B cell (primary cell): Measurements from ENCODE around the gene STAC3. TPM values are rescaled to one million over a fixed set of nuclear protein-coding genes. Genes with fewer than 3 reads are reported as not detected.
A peak's percentile ranks its signal among the peaks of the same experiment; 100 is the strongest.

Experiments used
- ATAC-seq: fragments of 200-7000 bp; cut with Tn5 transposase; one replicate; pipeline ENCODE4 v1.10.0; 2021; ENCODE audit warnings: low read depth, mild to moderate bottlenecking, moderate number of reproducible peaks, moderate library complexity
- CTCF ChIA-PET: fragments of 350-600 bp; sonication (Branson Sonifier 250); formaldehyde crosslinking; loops from one replicate; lab custom pipeline; 2021; ENCODE audit warnings: antibody characterized with exemption, inconsistent platforms; lab: Charles Lee
- POLR2A ChIA-PET: fragments of 350-600 bp; sonication (Branson Sonifier 250); formaldehyde crosslinking; loops from one replicate; lab custom pipeline; 2021; ENCODE audit warnings: antibody characterized with exemption; lab: Charles Lee
- DNase-seq: peaks from one replicate; pipeline ENCODE4 v3.0.0; 2013
- H2AFZ ChIP-seq: 2 replicates; pipeline ENCODE4 v1.6.1; 2012; ENCODE audit warnings: mild to moderate bottlenecking, low read depth, low read length; ENCODE audit not compliant: insufficient read depth, poor library complexity, severe bottlenecking
- H3K27ac ChIP-seq, 2 donors: 1 replicate in 1 of 2; 2 replicates in 1 of 2; pipeline ENCODE4 v1.5.1; 2012 to 2013; ENCODE audit warnings: low read length in 2 of 2, mild to moderate bottlenecking in 2 of 2, moderate library complexity in 1 of 2
- H3K27me3 ChIP-seq, 4 experiments: fragments of 200-600 bp in 1 of 4; sonication (generic) in 1 of 4; replicated peaks in 1 of 4; 1 replicate in 2 of 4; 2 replicates in 2 of 4; pipeline versions ENCODE4 v1.6.1 to v1.7.0; 2013 to 2016; ENCODE audit warnings: low read length in 3 of 4, mild to moderate bottlenecking in 2 of 4, mixed read lengths in 1 of 4, moderate library complexity in 1 of 4; ENCODE audit not compliant: insufficient read depth in 4 of 4, control insufficient read depth in 3 of 4; ENCODE audit errors: control extremely low read depth in 1 of 4
- H3K36me3 ChIP-seq, 2 experiments: replicated peaks in 1 of 2; 1 replicate in 1 of 2; 2 replicates in 1 of 2; pipeline versions ENCODE4 v1.6.1 to v1.7.1; 2013; ENCODE audit warnings: low read length in 1 of 2; ENCODE audit not compliant: insufficient read depth in 2 of 2, control insufficient read depth in 1 of 2; ENCODE audit errors: control extremely low read depth in 1 of 2, extremely low read depth in 1 of 2
- H3K4me1 ChIP-seq, 2 donors: fragments of 200-600 bp in 1 of 2; sonication (generic) in 1 of 2; 1 replicate in 1 of 2; 2 replicates in 1 of 2; pipeline versions ENCODE4 v1.5.1 to v1.6.1; 2013 to 2017; ENCODE audit warnings: low read length in 2 of 2; ENCODE audit not compliant: control insufficient read depth in 2 of 2, insufficient read depth in 2 of 2
- H3K4me2 ChIP-seq: replicated peaks from 2 replicates; pipeline ENCODE3; 2012; ENCODE audit warnings: mild to moderate bottlenecking, low read depth, low read length; ENCODE audit not compliant: poor library complexity, severe bottlenecking
- H3K4me3 ChIP-seq, 5 experiments: fragments of 200-600 bp in 1 of 5; sonication (generic) in 1 of 5; 1 replicate in 3 of 5; 2 replicates in 2 of 5; pipeline versions ENCODE4 v1.5.1 to v1.7.0; 2011 to 2016; ENCODE audit warnings: low read length in 4 of 5, mild to moderate bottlenecking in 4 of 5, low read depth in 2 of 5, control low read depth in 1 of 5, moderate library complexity in 1 of 5; ENCODE audit not compliant: insufficient read depth in 1 of 5; ENCODE audit errors: control extremely low read depth in 1 of 5, extremely low read depth in 1 of 5
- H3K79me2 ChIP-seq: fragments of 200-600 bp; sonication (generic); one replicate; pipeline ENCODE4 v1.6.0; 2016; ENCODE audit warnings: low read length; ENCODE audit not compliant: control insufficient read depth, insufficient read depth
- H3K9ac ChIP-seq: fragments of 200-600 bp; sonication (generic); 2 replicates; pipeline ENCODE4 v1.6.1; 2017; ENCODE audit warnings: mild to moderate bottlenecking, low read length, moderate library complexity
- H3K9me3 ChIP-seq, 3 donors: one replicate each; pipeline versions ENCODE4 v1.6.1 to v1.7.1; 2013; ENCODE audit warnings: low read length in 2 of 3; ENCODE audit not compliant: control insufficient read depth in 2 of 3, insufficient read depth in 1 of 3; ENCODE audit errors: control extremely low read depth in 1 of 3
- H4K20me1 ChIP-seq: 2 replicates; pipeline ENCODE4 v1.6.0; 2012; ENCODE audit warnings: mild to moderate bottlenecking, low read length; ENCODE audit not compliant: insufficient read depth, control insufficient read depth, poor library complexity, severe bottlenecking
- H3K27ac Mint-ChIP-seq: one replicate; pipeline ENCODE4 v1.8.0; 2021; ENCODE audit warnings: mixed read lengths
- H3K27me3 Mint-ChIP-seq: one replicate; pipeline ENCODE4 v1.8.0; 2021; ENCODE audit warnings: mixed read lengths
- H3K4me1 Mint-ChIP-seq: one replicate; pipeline ENCODE4 v1.8.0; 2021; ENCODE audit warnings: mixed read lengths
- H3K4me3 Mint-ChIP-seq: one replicate; pipeline ENCODE4 v1.8.0; 2021; ENCODE audit warnings: mixed read lengths
- H3K9me3 Mint-ChIP-seq: one replicate; pipeline ENCODE4 v1.8.0; 2022; ENCODE audit warnings: mixed read lengths; ENCODE audit not compliant: insufficient read depth
- CTCF ChIP-seq: fragments of 200-600 bp; IDR thresholded peaks from one replicate; pipeline ENCODE4 v1.8.0; 2022; ENCODE audit warnings: antibody characterized with exemption, mild to moderate bottlenecking
- EZH2 ChIP-seq: IDR thresholded peaks from 2 replicates; pipeline ENCODE4 v1.6.1; 2012; ENCODE audit warnings: borderline replicate concordance, low read depth, mild to moderate bottlenecking, moderate library complexity, low read length; ENCODE audit not compliant: insufficient read depth, poor library complexity, severe bottlenecking
- WGBS: methylation state at CpG from one replicate; pipeline ENCODE4 v1.1.5; 2013; ENCODE audit warnings: missing lambda C conversion rate; ENCODE audit not compliant: insufficient coverage; 5-methylcytosine and 5-hydroxymethylcytosine counted together
- intact Hi-C: fragments of 100-400 bp; cut with micrococcal nuclease; formaldehyde crosslinking; loops from one replicate; pipeline ENCODE4 v1.10.0; 2022
- polyA plus RNA-seq: library from polyadenylated mRNA; depleted of rRNA; stranded (reverse); fragments of >200 nt; gene quantifications from 2 replicates; pipeline ENCODE4 v1.2.3, GENCODE V29; 2012
- total RNA-seq, 2 donors: library from RNA; stranded (reverse); fragments of 120-200 nt in 1 of 2; gene quantifications; 1 replicate in 1 of 2; 2 replicates in 1 of 2; pipeline versions ENCODE4 v1.2.3 to v1.2.4, GENCODE V29; 2013 to 2022

The STAC3 gene
- total and polyA plus RNA-seq, 2 donors (not counting 1 experiment from before 2014, with no cell fraction given), result 4.5 to 6.2 TPM

DNA sequence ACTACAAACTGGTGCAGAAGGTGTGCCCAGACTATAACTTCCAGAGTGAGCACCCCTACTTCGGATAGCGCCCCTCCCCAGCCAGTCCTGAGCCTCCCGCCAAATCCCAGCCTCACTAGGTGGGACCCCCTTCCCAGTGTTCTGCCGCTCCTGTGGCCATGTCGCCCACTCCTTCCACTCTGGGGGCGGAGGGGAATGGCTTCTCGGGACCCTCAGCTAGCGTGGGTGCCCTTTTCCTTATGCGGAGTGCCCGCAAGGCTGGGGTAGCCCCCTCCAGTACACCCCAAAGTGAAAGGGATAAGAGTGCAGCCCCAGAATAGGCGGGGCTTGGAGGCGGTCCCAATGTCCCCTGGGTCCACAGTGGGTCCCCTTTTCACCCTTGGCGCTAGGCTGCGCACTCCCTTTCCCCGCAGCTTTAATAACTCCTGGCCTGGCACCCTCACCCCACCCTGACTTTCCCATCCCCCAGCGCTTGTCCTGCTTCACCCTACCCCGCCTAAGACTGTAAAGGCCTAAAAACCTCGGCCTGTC, 25.2 kb downstream of the STAC3 start:
- Histone ChIP-seq H4K20me1 (peaks cover 30% of the 10 kb centered on the region), H3K79me2 (peaks cover 27% of the 10 kb centered on the region), H3K4me2 (peak overlapping the region; percentile 72), H3K36me3 (no peaks in the 10 kb centered on the region), H2AFZ (no peak overlapping the region), H3K9ac (peak overlapping the region; percentile 24), H3K9me3 (peaks cover 0 to 41% (median 0%) of the 10 kb centered on the region in 3 donors), H3K27me3 (peaks cover 0 to 67% (median 45%) of the 10 kb centered on the region in 4 experiments), H3K27ac (no peak overlapping the region), H3K4me3 (peak overlapping the region in 1 of 5 experiments; percentile 48), H3K4me1 (peaks cover 78 to 86% of the 10 kb centered on the region in 2 donors)
- peak overlapping the region; percentile 84 for H3K27ac Mint-ChIP-seq
- H3K4me1 Mint-ChIP-seq, result peaks cover 75% of the 10 kb centered on the region
- H3K27me3 Mint-ChIP-seq, result peaks cover 38% of the 10 kb centered on the region
- CTCF ChIA-PET, result interaction anchor here (0.6 to 31.1 kb wide), 4 partner anchors 10 to 113 kb away, joined by 3 to 838 read pairs (median 182); partner anchors contain the start of gene NXPH4
- POLR2A ChIA-PET, result interaction anchor here (0.5 to 7.5 kb wide), 3 partner anchors 12 to 138 kb away, joined by 3 to 89 read pairs (median 3); a partner anchor contains a TSS
- no peaks in the 10 kb centered on the region for H3K9me3 Mint-ChIP-seq
- H3K4me3 Mint-ChIP-seq, result peak overlapping the region; percentile 85
- TF ChIP-seq EZH2 (no peak), CTCF (no peak)
- WGBS, result 18% methylated on average over 16 of the region's 18 CpGs
- no peak for ATAC-seq
- DNase-seq, result no peak
- intact Hi-C loops, result loop anchor here (1.0 to 5.0 kb wide), 4 partner anchors 9 to 148 kb away; partner anchors contain the start of genes NEMP1 and NXPH4
